Measurements from ENCODE around the gene AUH. TPM values are rescaled to one million over a fixed set of nuclear protein-coding genes. Genes with fewer than 3 reads are reported as not detected.
A peak's percentile ranks its signal among the peaks of the same experiment; 100 is the strongest.

The AUH gene
- total and polyA plus RNA-seq, 9 of the 15 experiments (the other 6 are each of a cell fraction or from before 2014, with no cell fraction given): 3.4 to 29.0 (median 10.1) TPM

- no peak for DNase-seq (ENCODE audit: extremely low read depth in 1 of 4, low spot score in 3 of 4)
- Histone ChIP-seq H3K27ac (ENCODE audit: extremely low read depth, low read depth, low read length) (peak overlapping the region; percentile 77; the same call in 2 of the 3 replicates), H4K20me1 (replicated peaks; ENCODE audit: control insufficient read depth, insufficient read depth, low read length) (no peaks in the 10 kb centered on the region), H3K9ac (ENCODE audit: insufficient read depth in 1 of 2, low read depth in 2 of 2, low read length in 2 of 2) (peak overlapping the region in 1 of 2 experiments; percentile 33; a peak in 1 of 4 replicates), H3K4me3 (no peak overlapping the region), H3K79me2 (ENCODE audit: control insufficient read depth, insufficient read depth, low read length) (peaks cover 22% of the 10 kb centered on the region), H3K27me3 (ENCODE audit: control insufficient read depth in 2 of 2, insufficient read depth in 2 of 2, low read length in 2 of 2) (no peaks in the 10 kb centered on the region), H3K9me1 (ENCODE audit: control insufficient read depth, insufficient read depth, low read length) (no peaks in the 10 kb centered on the region), H3K4me2 (ENCODE audit: insufficient read depth, low read length) (no peak overlapping the region; the same call in 1 of the 2 replicates), H3K9me3 (replicated peaks; ENCODE audit: control insufficient read depth, insufficient read depth, low read depth, low read length) (0 out of 2 replicates have a peak, but pooled peaks cover 1% of the 10 kb centered on the region), H2AFZ (ENCODE audit: low read depth, low read length) (peak overlapping the region; percentile 79), H3K36me3 (ENCODE audit: control insufficient read depth, insufficient read depth, low read length) (peaks cover 2% of the 10 kb centered on the region; the same call in 1 of the 3 replicates), H3K4me1 (replicated peaks in 1 of 2; ENCODE audit: control insufficient read depth in 2 of 2, insufficient read depth in 2 of 2, low read length in 2 of 2) (peaks cover 19 to 55% of the 10 kb centered on the region in 2 experiments)
- POLR2A ChIA-PET: no interaction called here
- BruUV-seq (replicated peaks): no TSS peak
- intact Hi-C loops (cut with micrococcal nuclease) (loop anchor here (5.0 to 10.0 kb wide), 2 partner anchors 54 to 94 kb away; no protein-coding TSS in a partner anchor), in situ Hi-C loops (cut with MboI) (no loop called here)
- no peak for ATAC-seq
- no peak for TF ChIP-seq TARDBP (IDR thresholded peaks at IDR 0.05)
- CTCF ChIA-PET (ENCODE audit: low intra/inter-chr PET ratio): no interaction called here
- FAIRE-seq: peak; percentile 26
These were observed 163.3 kb downstream of the AUH start for GRCh38 chr9:91198405-91198804.

GRCh38 chr9:91197232-91198181 is 164.2 kb downstream of the AUH start:
- DNase-seq (ENCODE audit: extremely low read depth in 1 of 4, low spot score in 3 of 4): peak; percentile 47 to 80 (median 58)
- peak; percentile 63 for ATAC-seq
- in situ Hi-C loops (cut with MboI) (no loop called here), intact Hi-C loops (cut with micrococcal nuclease) (loop anchor here (5.0 to 10.0 kb wide), 2 partner anchors 55 to 93 kb away; no protein-coding TSS in a partner anchor)
- Histone ChIP-seq H3K9ac (ENCODE audit: insufficient read depth in 1 of 2, low read depth in 2 of 2, low read length in 2 of 2) (peak overlapping the region in 1 of 2 experiments; percentile 33; a peak in 1 of 4 replicates), H3K36me3 (ENCODE audit: control insufficient read depth, insufficient read depth, low read length) (peaks cover 2% of the 10 kb centered on the region; the same call in 1 of the 3 replicates), H3K4me3 (no peak overlapping the region), H4K20me1 (replicated peaks; ENCODE audit: control insufficient read depth, insufficient read depth, low read length) (no peaks in the 10 kb centered on the region), H3K27ac (ENCODE audit: extremely low read depth, low read depth, low read length) (peak overlapping the region; percentile 77), H3K4me1 (replicated peaks in 1 of 2; ENCODE audit: control insufficient read depth in 2 of 2, insufficient read depth in 2 of 2, low read length in 2 of 2) (peaks cover 26 to 56% of the 10 kb centered on the region in 2 experiments), H2AFZ (ENCODE audit: low read depth, low read length) (peak overlapping the region; percentile 79), H3K9me1 (ENCODE audit: control insufficient read depth, insufficient read depth, low read length) (no peaks in the 10 kb centered on the region), H3K79me2 (ENCODE audit: control insufficient read depth, insufficient read depth, low read length) (peaks cover 22% of the 10 kb centered on the region), H3K9me3 (replicated peaks; ENCODE audit: control insufficient read depth, insufficient read depth, low read depth, low read length) (0 out of 2 replicates have a peak, but pooled peaks cover 1% of the 10 kb centered on the region), H3K27me3 (ENCODE audit: control insufficient read depth in 2 of 2, insufficient read depth in 2 of 2, low read length in 2 of 2) (no peaks in the 10 kb centered on the region), H3K4me2 (ENCODE audit: insufficient read depth, low read length) (peak overlapping the region; percentile 51)
- no TSS peak for BruUV-seq (replicated peaks)
- CTCF ChIA-PET (ENCODE audit: low intra/inter-chr PET ratio): no interaction called here
- FAIRE-seq: peak; percentile 97
- POLR2A ChIA-PET: interaction anchor here (0.6 to 0.9 kb wide), 2 partner anchors 11 to 370 kb away, joined by 3 read pairs; no protein-coding TSS in a partner anchor
- 4% methylated on average over 13 of the region's 13 CpGs for WGBS (ENCODE audit: insufficient coverage, low coverage, missing lambda C conversion rate)
- TF ChIP-seq USF1 (CRISPR knock-in tag; IDR thresholded peaks at IDR 0.05) (peak; percentile 76), ETS1 (conservative IDR thresholded peaks at IDR 0.05; ENCODE audit: control insufficient read depth, low read depth, low read length) (no peak), CBX3 (IDR thresholded peaks at IDR 0.05; ENCODE audit: borderline replicate concordance in 1 of 2, low read length in 2 of 2) (peak in 1 of 2 experiments; percentile 38; a peak in 1 of 3 replicates), MEIS2 (IDR thresholded peaks at IDR 0.05; ENCODE audit: partially characterized antibody) (peak; percentile 84), TARDBP (IDR thresholded peaks at IDR 0.05) (no peak), ZBED1 (IDR thresholded peaks at IDR 0.05) (no peak), LEF1 (IDR thresholded peaks at IDR 0.05) (0 out of 2 replicates have a peak, but pooled peaks have one; percentile 43), HDAC3 (IDR thresholded peaks at IDR 0.05; ENCODE audit: borderline replicate concordance, partially characterized antibody) (peak; percentile 66), ZNF280A (IDR thresholded peaks at IDR 0.05; ENCODE audit: low read depth, partially characterized antibody) (no peak), KLF16 (IDR thresholded peaks at IDR 0.05) (0 out of 2 replicates have a peak, but pooled peaks have one; percentile 11)

All from K562 (cell line).